GM20000 (cell line): ENCODE measurements around the gene TRIO.

Source experiments
- DNase-seq: peaks from one replicate; pipeline ENCODE4 v3.0.0; 2012; ENCODE audit warnings: low spot score
- CTCF ChIP-seq: IDR thresholded peaks from 2 replicates; pipeline ENCODE4 v1.5.1; 2012; ENCODE audit warnings: mild to moderate bottlenecking, control low read depth; ENCODE audit errors: extremely low read depth, missing control alignments

TRIO gene

DNA sequence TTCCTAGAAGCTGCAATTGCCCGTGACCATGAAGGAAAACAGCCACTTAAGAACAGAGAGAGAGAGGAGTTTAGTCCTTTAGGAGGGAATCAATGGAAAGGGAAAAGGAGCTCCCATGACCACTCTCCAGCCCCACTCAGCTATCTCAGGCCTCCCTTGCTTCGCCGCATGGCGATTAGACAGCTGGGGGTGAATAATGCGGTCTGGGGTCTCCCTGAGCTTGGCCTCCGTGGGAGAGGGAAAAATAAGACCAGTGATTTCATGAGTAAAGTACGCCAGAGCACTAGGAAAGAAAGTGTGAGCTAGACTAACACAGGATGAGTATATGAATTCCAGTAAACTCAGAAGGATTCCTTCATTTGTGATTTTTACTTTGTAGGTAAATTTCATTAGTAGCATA, 180.3 kb downstream of the TRIO start:
- DNase-seq = no peak
- no peak for TF ChIP-seq CTCF

- no peak for DNase-seq
- TF ChIP-seq CTCF = no peak
Measured at GRCh38 chr5:14325369-14325768, 182.2 kb downstream of the TRIO start.

GRCh38 chr5:14326035-14326903, 183.1 kb downstream of the TRIO start:
- no peak for TF ChIP-seq CTCF
- no peak for DNase-seq

DNA sequence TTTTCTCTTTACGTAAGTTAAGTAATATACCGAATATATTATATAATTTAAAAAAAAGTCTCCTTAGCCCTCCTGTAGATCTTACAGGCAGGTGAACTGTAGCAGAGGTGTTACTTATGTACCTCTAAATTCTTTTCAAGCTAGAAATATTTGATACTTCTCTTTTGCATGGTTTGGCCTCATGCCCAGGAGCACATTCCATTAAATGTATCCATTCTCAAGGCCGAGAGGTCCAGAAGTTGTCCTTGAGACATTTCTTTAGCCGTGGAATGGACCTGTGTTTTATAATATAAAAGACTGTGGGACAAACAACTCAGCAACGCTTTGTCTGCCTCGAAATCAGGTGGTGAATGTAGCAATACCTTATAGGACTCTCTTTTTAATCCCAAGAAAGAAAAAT, 184.5 kb downstream of the TRIO start:
- DNase-seq = no peak
- TF ChIP-seq CTCF = no peak

DNA sequence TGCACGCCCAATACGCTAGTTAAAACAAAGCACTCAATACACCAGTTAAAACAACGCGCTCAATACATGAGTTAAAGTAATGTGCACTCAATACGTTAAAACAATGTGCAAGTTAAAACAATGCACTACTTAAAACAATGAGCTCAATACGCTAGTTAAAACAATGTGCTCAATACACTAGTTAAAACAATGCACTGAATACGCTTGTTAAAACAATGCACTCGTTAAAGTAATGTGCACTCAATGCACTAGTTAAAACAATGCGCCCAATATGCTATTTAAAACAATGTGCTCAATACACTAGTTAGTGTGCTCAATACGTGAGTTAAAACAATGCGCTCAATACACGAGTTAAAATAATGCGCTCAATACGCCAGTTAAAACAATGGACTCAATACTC, 185.0 kb downstream of the TRIO start:
- no peak for TF ChIP-seq CTCF
- DNase-seq = no peak

DNA sequence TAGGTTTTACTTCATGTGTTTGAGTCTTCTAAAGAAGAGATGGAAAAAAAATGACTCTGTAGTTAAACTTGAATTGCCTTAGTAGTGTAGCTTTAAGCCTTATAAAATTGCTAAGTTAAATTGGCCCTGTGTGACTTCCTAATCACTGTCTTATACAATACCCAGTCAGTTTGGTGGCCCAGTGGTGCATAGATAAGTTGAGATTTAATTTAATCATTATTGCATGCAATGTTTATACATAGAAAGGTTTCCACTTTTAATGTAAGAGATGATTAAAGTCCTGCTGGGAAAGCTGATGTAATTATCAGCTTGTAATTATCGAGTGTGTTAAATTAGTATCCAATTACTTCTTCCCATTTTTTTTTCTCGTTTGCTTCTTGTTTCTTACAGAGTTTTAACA, 187.1 kb downstream of the TRIO start:
- no peak for TF ChIP-seq CTCF
- no peak for DNase-seq

DNA sequence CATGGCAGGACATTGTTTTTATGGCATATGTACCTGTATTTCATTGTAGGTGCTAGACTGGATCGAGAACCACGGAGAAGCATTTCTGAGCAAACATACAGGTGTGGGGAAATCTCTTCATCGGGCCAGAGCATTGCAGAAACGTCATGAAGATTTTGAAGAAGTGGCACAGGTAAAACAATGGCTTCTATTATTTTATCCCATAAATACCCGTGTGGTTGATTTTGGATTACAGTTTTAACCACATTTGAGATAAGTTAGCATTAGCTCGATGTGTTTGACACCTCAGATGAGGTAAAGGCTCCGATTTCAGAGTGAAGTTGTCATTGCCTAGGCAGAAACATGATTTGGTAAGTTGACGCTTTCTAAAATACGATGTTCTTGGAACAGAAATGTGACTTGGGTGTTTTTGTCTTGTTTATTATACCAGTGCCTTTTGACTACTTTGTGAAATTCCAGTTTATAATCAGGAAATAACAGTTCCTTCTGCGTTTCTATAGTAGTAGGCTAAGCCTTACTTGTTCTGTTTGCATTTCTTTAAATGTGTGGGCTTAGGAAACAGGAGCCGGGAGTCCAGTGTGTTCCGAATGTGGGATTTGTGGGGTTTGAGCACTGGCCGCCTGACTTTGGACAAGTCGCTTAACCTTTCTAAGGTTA, 187.7 kb downstream of the TRIO start:
- DNase-seq = no peak
- no peak for TF ChIP-seq CTCF
